HG03097 (cell line): ENCODE measurements around the gene CTNNA3.

ENCODE experiments used
- ATAC-seq: cut with Tn5 transposase; IDR thresholded peaks from one replicate; pipeline ENCODE4 v1.9.1; 2021; ENCODE audit not compliant: unreplicated experiment, low FRiP score

The CTNNA3 gene

GRCh38 chr10:66786709-66787108 lies 909.3 kb downstream of the CTNNA3 start:
- ATAC-seq, result no peak

- no peak for ATAC-seq
Observed at GRCh38 chr10:66784770-66785169, 911.2 kb downstream of the CTNNA3 start.

- no peak for ATAC-seq
Observed at GRCh38 chr10:66783316-66783715, 912.7 kb downstream of the CTNNA3 start.

- ATAC-seq, result no peak
Observed at GRCh38 chr10:66782776-66783175, 913.2 kb downstream of the CTNNA3 start.

- ATAC-seq, result no peak
Observed at GRCh38 chr10:66782144-66782543, 913.9 kb downstream of the CTNNA3 start.

- ATAC-seq, result no peak
Observed at GRCh38 chr10:66780796-66781195, 915.2 kb downstream of the CTNNA3 start.

GRCh38 chr10:66778351-66778750 lies 917.6 kb downstream of the CTNNA3 start:
- no peak for ATAC-seq

- no peak for ATAC-seq
Observed at GRCh38 chr10:66777665-66778064, 918.3 kb downstream of the CTNNA3 start.

- ATAC-seq, result no peak
Observed at GRCh38 chr10:66773472-66773817, 922.5 kb downstream of the CTNNA3 start.

- no peak for ATAC-seq
Observed at GRCh38 chr10:66772548-66773471, 923.2 kb downstream of the CTNNA3 start.

GRCh38 chr10:66767707-66768106 lies 928.3 kb downstream of the CTNNA3 start:
- no peak for ATAC-seq

- ATAC-seq, result no peak
Observed at GRCh38 chr10:66762218-66762729, 933.7 kb downstream of the CTNNA3 start.

- ATAC-seq, result no peak
Observed at GRCh38 chr10:66760941-66761340, 935.1 kb downstream of the CTNNA3 start.

- ATAC-seq, result no peak
Observed at GRCh38 chr10:66755474-66755873, 940.5 kb downstream of the CTNNA3 start.

- ATAC-seq, result no peak
Observed at GRCh38 chr10:66752714-66753113, 943.3 kb downstream of the CTNNA3 start.

- no peak for ATAC-seq
Observed at GRCh38 chr10:66748217-66748616, 947.8 kb downstream of the CTNNA3 start.

- no peak for ATAC-seq
Observed at GRCh38 chr10:66747451-66747850, 948.5 kb downstream of the CTNNA3 start.

- ATAC-seq, result no peak
Observed at GRCh38 chr10:66746711-66747110, 949.3 kb downstream of the CTNNA3 start.

GRCh38 chr10:66746246-66746645 lies 949.7 kb downstream of the CTNNA3 start:
- no peak for ATAC-seq

- ATAC-seq, result no peak
Observed at GRCh38 chr10:66744915-66745314, 951.1 kb downstream of the CTNNA3 start.

- ATAC-seq, result no peak
Observed at GRCh38 chr10:66737241-66737640, 958.8 kb downstream of the CTNNA3 start.
